ENCODE data around the gene BRI3. TPM values are rescaled to one million over a fixed set of nuclear protein-coding genes. Genes with fewer than 3 reads are reported as not detected.
A peak's percentile ranks its signal among the peaks of the same experiment; 100 is the strongest.

Gene BRI3
- polyA plus RNA-seq, 1 donor (not counting 4 experiments of a cell fraction or from before 2014, with no cell fraction given) = 121 TPM

GRCh38 chr7:98251601-98252424, 29.7 kb upstream of the BRI3 start, which contains the start of gene TECPR1:
Gene TECPR1 (minus strand): TSS chr7:98252232. CDS start chr7:98246146, 6,086 bp downstream.
- peak; percentile 13 for FAIRE-seq
- peaks cover 8% of the 10 kb centered on the region for H3K4me1 ChIP-seq (ENCODE audit: control insufficient read depth, extremely low read depth, insufficient read depth, low read length)

GRCh38 chr7:98252425-98253054, 28.9 kb upstream of the BRI3 start:
- H2AFZ ChIP-seq (ENCODE audit: control insufficient read depth, low read length) = peak overlapping the region; percentile 94
- H3K4me3 ChIP-seq (ENCODE audit: control insufficient read depth in 2 of 3, extremely low read depth in 1 of 3, insufficient read depth in 2 of 3, low read depth in 1 of 3, low read length in 3 of 3) = peak overlapping the region; percentile 79 to 96 (median 88)
- no peak for TF ChIP-seq EZH2 (IDR thresholded peaks at IDR 0.05; ENCODE audit: low read length)
- TF ChIP-seq, protein P1, sequence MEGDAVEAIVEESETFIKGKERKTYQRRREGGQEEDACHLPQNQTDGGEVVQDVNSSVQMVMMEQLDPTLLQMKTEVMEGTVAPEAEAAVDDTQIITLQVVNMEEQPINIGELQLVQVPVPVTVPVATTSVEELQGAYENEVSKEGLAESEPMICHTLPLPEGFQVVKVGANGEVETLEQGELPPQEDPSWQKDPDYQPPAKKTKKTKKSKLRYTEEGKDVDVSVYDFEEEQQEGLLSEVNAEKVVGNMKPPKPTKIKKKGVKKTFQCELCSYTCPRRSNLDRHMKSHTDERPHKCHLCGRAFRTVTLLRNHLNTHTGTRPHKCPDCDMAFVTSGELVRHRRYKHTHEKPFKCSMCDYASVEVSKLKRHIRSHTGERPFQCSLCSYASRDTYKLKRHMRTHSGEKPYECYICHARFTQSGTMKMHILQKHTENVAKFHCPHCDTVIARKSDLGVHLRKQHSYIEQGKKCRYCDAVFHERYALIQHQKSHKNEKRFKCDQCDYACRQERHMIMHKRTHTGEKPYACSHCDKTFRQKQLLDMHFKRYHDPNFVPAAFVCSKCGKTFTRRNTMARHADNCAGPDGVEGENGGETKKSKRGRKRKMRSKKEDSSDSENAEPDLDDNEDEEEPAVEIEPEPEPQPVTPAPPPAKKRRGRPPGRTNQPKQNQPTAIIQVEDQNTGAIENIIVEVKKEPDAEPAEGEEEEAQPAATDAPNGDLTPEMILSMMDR (optimal IDR thresholded peaks at IDR 0.05 in 1 of 3, IDR thresholded peaks at IDR 0.05 in 1 of 3, conservative IDR thresholded peaks at IDR 0.05 in 1 of 3; ENCODE audit: extremely low read depth in 1 of 3, insufficient read depth in 2 of 3, low read length in 3 of 3) = peak in 1 of 3 experiments; percentile 21
- dilution Hi-C loops (cut with MboI; ENCODE audit: extremely low pct_ligation_motif_present, low sequenced_read_pairs) = no loop called here
- peak overlapping the region; percentile 46 for H3K27ac ChIP-seq (ENCODE audit: control insufficient read depth, insufficient read depth, low read length)
- no peaks in the 10 kb centered on the region for H4K20me1 ChIP-seq (ENCODE audit: control insufficient read depth, extremely low read depth, insufficient read depth, low read length)
- H3K9me1 ChIP-seq (ENCODE audit: control insufficient read depth, extremely low read depth, insufficient read depth, low read length) = no peaks in the 10 kb centered on the region
- H3K4me1 ChIP-seq (ENCODE audit: control insufficient read depth, extremely low read depth, insufficient read depth, low read length) = peaks cover 8% of the 10 kb centered on the region
- peak overlapping the region; percentile 80 for H3K9ac ChIP-seq (ENCODE audit: control insufficient read depth, extremely low read depth, insufficient read depth, low read length)
- peaks cover 0 to 5% of the 10 kb centered on the region in 2 experiments for H3K36me3 ChIP-seq (ENCODE audit: control insufficient read depth in 2 of 2, extremely low read depth in 1 of 2, insufficient read depth in 2 of 2, low read length in 2 of 2)
- H3K79me2 ChIP-seq (ENCODE audit: control insufficient read depth, insufficient read depth, low read length) = peaks cover 17% of the 10 kb centered on the region
- no peaks in the 10 kb centered on the region for H3K9me3 ChIP-seq (ENCODE audit: control insufficient read depth, low read depth, low read length)
- peak overlapping the region; percentile 81 for H3K4me2 ChIP-seq (ENCODE audit: control insufficient read depth, extremely low read depth, insufficient read depth, low read depth, low read length)
- DNase-seq (ENCODE audit: low read depth, low spot score) (no peak), FAIRE-seq (no peak)
- no peaks in the 10 kb centered on the region for H3K27me3 ChIP-seq (ENCODE audit: control insufficient read depth, extremely low read depth, insufficient read depth, low read length)

More at GRCh38 chr7:98251601-98252424, 29.7 kb upstream of the BRI3 start, which contains the start of gene TECPR1:
- Histone ChIP-seq H3K9me1 (ENCODE audit: control insufficient read depth, extremely low read depth, insufficient read depth, low read length) (no peaks in the 10 kb centered on the region), H3K9ac (ENCODE audit: control insufficient read depth, extremely low read depth, insufficient read depth, low read length) (peak within 1 kb of the TSS; percentile 80), H3K4me3 (ENCODE audit: control insufficient read depth in 2 of 3, extremely low read depth in 1 of 3, insufficient read depth in 2 of 3, low read depth in 1 of 3, low read length in 3 of 3) (peak within 1 kb of the TSS; percentile 79 to 96 (median 88)), H3K36me3 (ENCODE audit: control insufficient read depth in 2 of 2, extremely low read depth in 1 of 2, insufficient read depth in 2 of 2, low read length in 2 of 2) (peaks cover 0 to 4% of the 10 kb centered on the region in 2 experiments), H3K27ac (ENCODE audit: control insufficient read depth, insufficient read depth, low read length) (peak within 1 kb of the TSS; percentile 52), H3K9me3 (ENCODE audit: control insufficient read depth, low read depth, low read length) (no peaks in the 10 kb centered on the region), H3K4me2 (ENCODE audit: control insufficient read depth, extremely low read depth, insufficient read depth, low read depth, low read length) (peak within 1 kb of the TSS; percentile 81), H3K79me2 (ENCODE audit: control insufficient read depth, insufficient read depth, low read length) (peaks cover 17% of the 10 kb centered on the region), H2AFZ (ENCODE audit: control insufficient read depth, low read length) (peak within 1 kb of the TSS; percentile 94), H3K27me3 (ENCODE audit: control insufficient read depth, extremely low read depth, insufficient read depth, low read length) (no peaks in the 10 kb centered on the region), H4K20me1 (ENCODE audit: control insufficient read depth, extremely low read depth, insufficient read depth, low read length) (no peaks in the 10 kb centered on the region)
- dilution Hi-C loops (cut with MboI; ENCODE audit: extremely low pct_ligation_motif_present, low sequenced_read_pairs) = no loop called here
- peak; percentile 36 for DNase-seq (ENCODE audit: low read depth, low spot score)
- TF ChIP-seq, protein P1 (optimal IDR thresholded peaks at IDR 0.05 in 1 of 3, IDR thresholded peaks at IDR 0.05 in 1 of 3, conservative IDR thresholded peaks at IDR 0.05 in 1 of 3; ENCODE audit: extremely low read depth in 1 of 3, insufficient read depth in 2 of 3, low read length in 3 of 3) = no peak
- no peak for TF ChIP-seq EZH2 (IDR thresholded peaks at IDR 0.05; ENCODE audit: low read length)
